Stimulated activated CD4-positive, alpha-beta T cell treated with anti-CD3 and anti-CD28 coated beads, Interleukin-15, amount 100 ng/mL, for 1 hour (primary cell): ENCODE data around the gene PLBD2.
"Not testable (repeated sequence)": the region's sequence is repeated elsewhere in the genome, so short reads cannot be mapped to it uniquely, and the experiment has no call there.

ENCODE experiments used
- DNase-seq, 2 donors: peaks; one replicate each; pipeline ENCODE4 v3.0.0-alpha.2; 2020; ENCODE audit warnings: low read depth in 1 of 2, low spot score in 1 of 2

The PLBD2 gene

DNA sequence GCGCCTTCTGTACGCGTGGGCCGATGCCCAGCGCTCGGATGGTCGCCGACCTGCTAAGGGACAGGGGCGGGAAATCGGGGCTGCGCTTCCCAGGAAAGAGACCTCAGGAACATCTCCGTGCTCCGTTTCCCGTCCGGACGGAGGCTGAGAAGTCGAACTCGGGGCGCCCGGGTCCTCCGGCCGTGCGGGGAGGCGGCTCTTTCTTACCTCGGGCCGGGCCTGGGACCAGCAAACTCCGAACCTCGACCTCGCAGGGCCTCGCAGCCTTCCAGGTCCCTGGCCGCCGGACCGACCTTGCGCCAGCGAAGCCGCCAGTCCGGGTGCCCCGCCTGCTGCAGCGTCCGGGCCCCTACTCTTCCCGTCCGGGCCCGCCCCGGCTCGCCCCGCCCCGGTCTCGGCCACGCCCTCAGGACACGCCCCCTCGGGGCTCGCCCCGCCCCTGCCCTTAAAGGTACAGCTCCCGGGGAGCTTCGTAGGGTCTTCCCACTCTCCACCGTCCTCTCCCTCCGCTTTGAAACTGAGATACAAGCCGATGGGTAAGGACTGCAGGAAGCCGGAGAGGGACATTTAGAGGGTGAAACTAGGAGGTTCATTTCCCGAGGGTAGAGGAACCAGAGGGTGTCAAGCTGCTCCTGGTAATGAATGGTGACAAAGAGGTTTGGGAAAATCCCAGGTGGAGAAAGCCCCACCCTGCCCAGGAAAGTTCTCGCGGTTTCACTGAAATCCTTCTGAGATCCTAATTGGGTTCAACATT is 23.4 kb upstream of the PLBD2 start, which contains the start of gene SLC8B1:
SLC8B1 (minus strand) TSS at position 324 of the 754 bp plus-strand sequence. CDS start 2,231 bp downstream, outside the sequence.
- DNase-seq: peak; percentile 82 to 90

DNA sequence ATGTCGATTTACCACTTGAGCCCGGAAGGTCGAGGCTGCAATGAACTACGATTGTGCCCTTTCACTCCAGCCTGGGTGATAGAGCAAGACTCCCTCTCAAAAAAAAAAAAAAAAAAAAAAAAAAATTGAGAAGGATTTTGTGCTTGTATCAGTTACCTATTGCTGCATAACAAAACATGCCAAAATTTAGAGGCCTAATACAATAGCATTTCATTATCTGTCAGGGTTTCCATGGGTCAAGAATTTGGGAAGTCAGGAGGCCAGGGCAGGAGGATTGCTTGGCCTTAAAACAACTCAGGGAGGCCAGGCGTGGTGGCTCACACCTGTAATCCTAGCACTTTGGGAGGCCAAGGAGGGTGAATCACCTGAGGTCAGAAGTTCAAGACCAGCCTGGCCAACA is 18.8 kb upstream of the PLBD2 start:
- DNase-seq: no peak

DNA sequence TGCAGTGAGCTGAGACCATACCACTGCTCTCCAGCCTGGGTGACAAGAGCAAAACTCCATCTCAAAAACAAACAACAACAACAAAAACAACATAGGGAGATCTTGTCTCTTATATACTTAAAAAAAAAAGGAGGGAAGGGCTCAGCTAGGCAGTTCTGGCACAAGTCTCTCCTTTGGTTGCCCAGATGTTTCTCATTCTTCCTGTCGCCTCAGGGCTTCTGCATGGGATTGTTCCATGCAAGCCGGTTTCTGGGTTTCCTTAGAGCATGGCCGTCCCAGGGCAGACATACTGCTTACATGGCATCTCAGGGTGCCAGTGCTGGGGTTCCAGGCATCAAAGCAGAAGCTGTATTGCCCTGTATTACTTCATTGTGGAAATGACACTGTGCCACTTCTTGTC is 18.3 kb upstream of the PLBD2 start:
- no peak for DNase-seq

DNA sequence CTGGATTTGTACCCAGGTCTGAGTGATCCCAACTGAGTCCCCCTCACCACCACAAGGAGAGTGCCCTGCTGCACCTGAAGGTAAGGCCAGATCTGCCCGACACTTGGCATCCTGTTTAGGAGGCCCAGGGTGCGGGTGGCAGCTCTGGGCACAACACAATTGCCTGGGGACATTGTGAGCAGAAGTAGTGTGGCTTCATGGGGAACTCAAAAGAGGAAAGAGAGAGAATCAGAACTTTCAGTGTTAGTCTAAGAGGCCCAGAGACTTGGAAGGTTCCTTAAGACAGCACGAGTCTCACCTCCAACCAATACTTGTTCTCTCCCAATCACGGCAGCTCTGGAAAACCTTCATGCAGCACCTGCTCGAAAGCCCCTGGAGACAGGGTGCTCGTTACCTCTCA is 16.9 kb upstream of the PLBD2 start:
- DNase-seq: no peak

DNA sequence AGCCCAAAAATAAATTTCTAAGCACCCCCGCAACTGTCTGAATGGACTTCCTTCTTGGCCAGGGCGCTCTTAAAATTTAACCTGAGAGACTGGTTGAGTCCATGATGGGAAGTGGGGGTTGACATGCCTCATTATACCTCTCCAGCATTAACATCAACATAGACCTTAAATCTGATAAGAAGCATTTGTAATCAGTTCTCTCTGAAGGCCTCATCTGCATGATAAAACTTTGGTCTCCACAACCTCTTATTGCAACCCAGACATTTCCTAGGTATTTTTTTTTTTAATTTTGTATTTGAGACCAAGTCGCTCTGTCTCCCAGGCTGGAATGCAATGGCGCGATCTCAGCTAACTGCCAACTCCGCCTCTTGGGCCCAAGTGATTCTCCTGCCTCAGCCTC is 13.1 kb upstream of the PLBD2 start:
- DNase-seq: no peak

DNA sequence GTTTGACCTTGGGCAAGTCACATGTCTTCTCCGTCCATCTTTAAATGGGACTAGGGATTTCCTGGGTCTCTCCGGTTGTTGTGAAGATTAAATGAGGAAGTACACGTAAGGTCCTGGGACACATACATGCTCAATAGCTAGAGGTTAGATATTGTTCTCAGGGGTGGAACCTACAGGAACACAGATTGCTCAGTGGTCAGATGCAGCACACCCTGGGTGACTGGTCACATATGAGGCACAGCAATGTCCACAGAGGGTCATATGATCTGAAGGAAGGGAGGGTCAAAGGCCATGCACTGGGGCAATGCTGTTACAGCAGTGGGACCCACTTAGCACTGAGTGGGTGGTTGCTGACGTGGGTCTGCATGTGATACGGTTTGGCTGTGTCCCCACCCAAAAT is 12.0 kb upstream of the PLBD2 start:
- no peak for DNase-seq

DNA sequence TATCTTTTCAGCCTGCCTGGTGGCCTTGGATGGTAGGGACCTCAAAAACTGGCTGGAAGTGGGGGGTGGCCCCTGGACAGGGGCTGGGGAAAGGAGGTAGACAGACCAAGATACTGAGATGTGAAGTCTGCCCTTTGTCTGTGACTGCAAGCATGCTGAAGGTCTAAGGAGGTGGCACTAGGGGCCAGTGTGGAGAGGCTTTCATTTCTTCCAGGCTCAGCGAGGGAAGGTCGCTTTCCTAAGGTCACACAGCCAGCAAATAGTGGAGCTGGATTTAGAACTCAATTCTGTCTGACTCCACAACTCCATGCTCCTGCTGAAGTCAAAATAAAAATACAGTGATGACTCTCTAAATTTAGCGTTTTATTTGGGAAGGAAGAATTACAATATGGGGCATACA is 11.3 kb upstream of the PLBD2 start:
- DNase-seq: no peak

DNA sequence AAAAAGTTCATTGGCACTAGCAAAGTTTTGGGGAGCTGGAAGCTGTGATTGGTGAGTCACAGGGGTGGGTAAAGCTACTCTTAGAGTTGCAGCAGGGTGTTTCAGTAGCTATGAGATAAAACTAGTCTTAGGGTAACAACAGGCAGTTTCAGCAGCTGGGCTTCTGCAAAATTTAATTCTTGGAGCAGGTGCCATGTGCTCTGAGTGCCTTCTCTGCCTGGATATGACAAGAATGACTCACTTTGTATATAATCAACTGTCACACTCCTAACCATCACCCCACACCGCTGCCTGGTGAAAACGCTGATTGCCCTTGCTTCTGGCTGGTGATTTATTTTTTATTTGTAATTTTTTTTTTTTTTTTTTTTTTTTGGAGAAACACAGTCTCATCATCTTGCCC is 10.5 kb upstream of the PLBD2 start:
- DNase-seq: no peak

DNA sequence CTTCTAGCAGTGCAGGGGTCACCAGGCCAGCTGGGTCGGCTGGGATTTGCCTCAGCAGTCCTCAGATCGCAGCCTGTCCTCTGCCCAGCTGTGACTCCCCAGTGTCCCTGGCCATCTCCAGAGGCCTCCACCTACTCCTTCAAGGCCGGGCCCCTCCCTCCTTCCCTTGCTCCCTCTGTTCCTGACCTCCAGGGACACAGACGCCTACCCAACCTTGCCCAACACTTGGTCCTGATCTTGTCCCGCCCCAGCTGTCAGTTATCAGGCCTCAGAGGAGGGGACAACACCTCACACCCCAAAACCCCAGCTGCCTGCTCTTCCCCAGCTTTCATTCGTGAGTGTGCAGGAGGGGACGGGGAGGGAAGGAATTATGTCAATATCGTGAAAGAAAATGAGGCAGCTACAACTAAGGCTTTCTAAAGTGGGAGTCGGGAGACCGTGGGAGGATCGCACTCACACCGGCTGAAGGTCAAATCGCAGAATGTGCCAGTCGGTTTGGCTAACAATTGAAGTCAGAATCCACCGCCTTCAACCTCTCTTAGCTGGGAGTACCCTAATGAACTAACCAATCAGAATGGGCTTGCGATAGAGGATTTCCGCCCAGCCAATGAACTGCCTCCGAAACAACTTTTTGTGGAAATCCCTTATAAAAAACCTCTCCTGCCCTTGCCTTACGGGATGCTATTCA is 9.4 kb upstream of the PLBD2 start:
- DNase-seq: no peak

DNA sequence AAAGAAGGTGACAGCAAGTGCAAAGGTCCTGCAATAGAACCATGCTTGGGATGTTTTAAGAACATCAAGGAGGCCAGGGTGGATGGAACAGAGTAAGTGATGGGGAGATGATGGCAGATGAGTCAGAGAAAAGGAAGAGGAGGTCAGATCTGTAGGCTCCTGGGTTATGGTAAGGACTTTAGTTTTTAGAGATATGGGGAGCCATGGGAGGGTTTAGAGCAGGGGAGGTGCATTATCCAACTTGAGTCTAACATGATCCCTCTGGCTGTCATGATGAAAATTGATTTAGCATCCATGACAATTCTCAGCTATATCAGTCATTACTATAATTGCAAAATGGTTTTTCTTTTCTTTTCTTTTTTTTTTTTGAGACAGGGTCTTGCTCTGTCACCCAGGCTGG is 7.3 kb upstream of the PLBD2 start:
- no peak for DNase-seq

DNA sequence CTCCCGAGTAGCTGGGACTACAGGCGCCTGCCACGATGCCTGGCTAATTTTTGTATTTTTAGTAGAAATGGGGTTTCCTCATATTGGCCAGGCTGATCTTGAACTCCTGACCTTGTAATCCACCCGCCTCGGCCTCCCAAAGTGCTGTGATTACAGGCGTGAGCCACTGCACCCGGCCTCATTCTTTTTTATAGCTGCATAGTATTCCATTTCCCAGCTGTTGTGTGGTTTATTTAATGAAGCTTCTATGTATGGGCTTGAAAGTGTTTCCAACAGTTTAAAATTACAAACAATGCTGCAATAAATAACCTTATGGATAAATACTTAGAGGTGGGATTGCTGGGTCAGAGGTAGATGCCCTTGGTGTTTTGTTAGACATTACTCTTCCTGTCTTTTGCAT is 4.2 kb upstream of the PLBD2 start:
- DNase-seq: not testable (repeated sequence)

DNA sequence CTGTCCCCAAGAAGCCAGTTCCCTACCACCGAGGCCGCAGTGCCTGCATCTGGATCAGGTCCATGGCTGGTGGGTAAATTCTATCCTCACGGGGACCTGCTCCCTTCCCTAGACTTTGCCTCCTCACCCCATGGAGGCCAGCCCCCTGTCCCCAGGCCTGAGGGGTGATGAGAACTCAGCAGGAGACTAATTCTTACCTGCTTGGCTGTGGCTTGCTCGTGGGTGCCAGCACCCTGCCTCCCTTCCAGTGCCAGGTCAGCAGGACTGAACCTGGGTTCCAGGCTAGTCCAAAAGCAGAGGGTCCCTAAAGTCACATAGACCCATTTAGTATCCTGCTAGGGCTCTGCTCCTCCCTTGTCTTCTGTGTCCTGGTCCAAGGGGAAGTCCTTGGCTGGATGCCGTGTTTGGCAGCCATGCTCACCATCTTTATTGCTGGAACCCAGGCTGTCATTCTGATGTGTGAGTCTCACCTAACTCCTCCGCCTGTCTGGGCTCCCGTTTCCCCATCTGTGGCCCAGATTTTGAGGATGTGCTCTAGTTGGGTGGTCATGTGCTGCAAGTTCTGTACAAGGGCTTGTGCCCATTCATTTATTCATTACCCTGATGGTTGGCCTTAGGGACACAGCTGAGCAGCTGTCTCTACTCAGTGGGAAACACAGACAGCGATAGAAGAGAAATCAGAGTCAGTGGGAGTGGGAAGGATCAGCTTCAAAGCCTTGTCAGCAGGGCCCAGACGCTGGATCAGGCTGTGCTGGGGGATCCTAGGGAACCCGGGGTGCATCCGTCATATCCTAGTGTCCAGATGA is 949 bp downstream of the PLBD2 start:
- DNase-seq: no peak

DNA sequence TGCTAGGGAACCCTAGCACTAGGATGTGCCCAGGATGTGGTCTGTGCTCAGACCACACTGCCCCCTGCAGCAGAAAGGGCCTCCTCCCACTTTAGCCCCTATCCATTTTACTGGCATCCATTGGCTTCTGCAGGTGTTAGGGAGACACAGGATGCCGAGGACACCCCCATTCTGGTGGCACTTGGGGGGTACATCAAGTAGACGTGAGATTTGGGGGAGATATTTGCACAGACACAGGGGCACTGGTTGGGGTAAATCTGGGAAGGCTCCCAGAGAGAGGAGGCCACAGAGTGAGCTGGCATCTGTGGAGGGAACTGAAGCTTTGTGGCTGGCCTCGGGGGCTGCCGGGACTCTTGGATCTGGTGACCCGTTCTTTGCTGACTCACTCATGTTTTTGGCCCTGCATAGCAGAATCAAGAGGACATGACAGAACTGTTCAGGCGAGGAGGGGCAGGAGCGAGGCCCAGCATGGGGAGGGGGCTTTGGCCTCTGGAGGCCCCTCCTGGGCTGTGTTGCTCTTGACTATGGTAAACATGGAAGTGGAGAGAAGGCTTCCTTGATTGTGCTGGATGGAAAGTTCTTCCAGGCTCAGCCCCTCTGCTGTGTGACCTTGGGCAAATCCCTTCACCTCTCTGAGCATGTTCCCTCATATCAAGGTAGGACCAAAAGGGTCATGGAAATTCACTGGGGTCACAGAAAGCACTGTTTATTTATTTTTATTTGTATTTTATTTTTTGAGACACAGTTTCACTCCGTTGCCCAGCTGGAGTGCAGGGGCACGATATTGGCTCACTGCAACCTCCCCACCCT is 1.8 kb downstream of the PLBD2 start:
- DNase-seq: no peak

DNA sequence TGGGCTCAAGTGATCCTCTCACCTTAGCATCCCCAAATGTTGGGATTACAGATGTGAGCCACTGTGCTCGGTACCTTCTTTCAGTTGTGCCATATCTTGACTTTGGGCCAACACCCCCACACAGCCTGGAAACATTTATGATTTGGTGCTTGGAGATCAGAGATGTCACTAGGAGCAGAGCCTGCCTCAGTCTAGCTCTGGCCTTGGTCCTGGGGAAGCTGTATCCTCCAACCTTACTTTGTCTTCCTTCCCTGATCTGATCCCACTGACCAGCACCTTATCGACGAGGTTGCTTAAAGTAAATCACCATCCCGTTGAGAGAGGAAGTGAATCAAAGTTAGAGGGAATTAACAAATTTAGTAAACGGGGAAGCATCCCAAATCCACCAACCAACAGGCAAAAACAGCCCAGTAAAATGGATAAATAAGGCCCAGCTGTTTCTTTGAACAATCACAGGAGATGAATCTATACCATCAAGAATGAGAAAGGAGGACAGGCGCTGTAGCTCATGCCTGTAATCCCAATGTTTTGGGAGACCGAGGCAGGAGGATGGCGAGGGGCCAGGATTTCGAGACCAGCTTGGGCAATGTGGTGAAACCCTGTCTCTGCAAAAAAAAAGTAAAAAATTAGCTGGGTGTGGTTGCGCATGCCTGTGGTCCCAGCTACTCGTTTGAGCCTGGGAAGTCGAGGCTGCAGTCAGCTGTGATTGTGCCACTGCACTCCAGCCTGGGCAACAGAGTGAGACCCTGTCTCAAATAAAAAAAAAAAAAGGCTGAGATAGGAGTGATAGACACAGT is 3.4 kb downstream of the PLBD2 start:
- DNase-seq: no peak

DNA sequence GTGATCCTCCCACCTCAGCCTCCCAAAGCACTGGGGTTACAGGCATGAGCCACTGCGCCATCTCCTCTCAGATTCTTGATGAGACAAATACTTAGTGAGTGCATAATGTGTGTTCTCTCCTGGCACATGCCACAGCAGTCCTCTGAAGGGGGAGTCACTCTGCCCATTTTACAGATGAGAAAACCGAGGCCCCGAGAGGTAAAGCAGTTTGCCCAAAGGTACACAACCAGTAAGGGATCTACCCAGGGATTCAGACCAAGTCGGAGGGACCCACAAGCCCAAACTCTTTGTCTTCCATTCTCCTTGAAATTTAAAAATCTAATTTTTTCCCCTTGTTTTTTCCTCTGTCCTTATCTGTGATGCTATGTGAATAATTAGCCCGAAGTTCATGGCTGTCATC is 6.3 kb downstream of the PLBD2 start:
- DNase-seq: no peak

DNA sequence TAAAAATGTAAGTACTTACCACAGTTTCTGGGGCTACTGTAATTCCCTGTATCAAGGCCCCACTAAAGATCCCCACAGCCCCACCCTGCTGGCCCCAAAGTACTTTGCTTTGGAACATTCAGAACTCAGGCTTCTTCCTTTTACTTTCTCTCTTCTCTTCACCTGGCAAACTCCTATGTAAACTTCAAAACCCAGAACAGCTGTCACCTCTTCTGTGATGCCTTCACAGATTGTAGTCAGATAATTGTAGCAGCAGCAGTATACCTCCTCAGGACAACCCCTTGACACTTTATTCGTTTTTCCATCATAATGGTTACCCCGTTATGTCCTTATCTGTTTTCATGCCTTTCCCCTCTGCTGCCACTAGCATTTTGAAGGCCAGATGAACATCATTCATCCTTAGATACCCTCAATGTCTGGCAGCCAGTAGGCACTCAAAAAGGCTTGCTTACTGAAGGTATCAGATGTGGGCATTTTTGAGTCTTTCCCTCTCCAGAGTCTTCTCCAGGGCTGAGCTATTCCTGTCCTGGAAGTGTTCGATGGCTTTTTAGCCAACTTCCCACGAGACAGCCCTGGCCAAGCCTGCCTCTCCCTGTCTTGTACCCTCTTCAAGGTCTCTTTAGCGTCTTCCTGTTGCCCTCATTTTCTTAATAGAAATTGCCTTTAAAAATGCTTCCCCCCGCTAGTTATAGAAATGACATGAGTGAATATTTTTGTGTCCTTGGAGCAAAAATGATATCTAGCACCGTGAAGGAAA is 7.4 kb downstream of the PLBD2 start:
- DNase-seq: no peak

DNA sequence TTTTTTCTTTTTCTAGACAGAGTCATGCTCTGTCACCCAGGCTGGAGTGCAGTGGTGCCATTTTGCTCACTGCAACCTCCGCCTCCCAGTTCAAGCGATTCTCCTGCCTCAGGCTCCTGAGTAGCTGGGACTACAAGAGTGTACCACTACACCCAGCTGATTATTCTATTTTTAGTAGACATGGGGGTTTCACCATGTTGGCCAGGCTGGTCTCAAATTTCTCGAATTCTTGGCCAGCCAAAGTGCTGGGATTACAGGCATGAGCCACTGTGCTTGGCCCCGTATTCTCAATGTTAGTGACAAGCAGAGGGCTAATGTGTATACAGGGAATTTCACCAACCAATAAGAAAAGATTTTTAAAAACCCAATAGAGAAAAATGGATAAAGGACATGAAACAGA is 8.4 kb downstream of the PLBD2 start:
- no peak for DNase-seq

DNA sequence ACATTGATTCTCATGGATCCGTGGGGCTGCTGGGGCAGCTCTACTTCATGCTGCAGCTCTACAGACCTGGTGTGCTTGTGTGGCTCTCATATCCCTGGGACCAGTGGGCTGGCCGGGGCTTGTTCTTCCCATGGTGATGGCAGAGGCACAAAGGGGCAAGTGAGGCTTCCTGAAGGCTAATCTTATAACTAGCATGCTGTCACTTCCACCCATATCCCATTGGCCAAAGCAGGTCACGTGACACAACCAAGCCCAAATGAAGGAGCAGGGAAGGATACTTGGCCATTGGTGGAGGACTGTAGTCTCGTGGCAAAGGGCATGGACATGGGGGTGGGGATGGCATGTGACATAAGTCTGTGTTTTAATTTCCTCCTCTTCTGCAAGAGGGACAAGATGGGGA is 9.9 kb downstream of the PLBD2 start:
- no peak for DNase-seq

DNA sequence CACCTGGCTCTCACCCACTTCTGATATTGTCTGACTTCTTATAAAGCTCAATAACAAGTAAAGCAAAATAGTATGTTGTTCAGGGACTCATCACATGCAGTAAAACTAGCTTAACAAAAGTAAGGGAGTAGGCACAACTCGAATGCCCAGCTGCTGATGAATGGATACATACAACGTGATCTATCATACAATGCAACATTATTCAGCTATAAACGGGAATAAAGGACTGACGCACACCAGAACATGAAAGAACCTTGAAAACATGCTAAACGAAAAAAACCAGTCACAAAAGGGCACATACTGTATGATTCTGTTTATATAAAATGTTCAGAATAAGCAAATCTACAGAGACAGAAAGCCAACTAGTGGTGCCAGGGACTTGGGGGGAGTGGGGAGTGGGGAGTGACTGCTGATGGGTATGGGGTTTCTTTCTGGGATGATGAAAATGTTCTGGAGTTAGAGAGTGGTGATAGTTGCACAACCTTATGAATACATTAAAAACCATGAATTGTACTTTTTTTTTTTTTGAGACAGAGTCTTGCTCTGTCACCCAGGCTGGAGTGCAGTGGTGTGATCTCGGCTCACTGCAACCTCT is 11.1 kb downstream of the PLBD2 start:
- DNase-seq: no peak
